HG03457 (cell line): ENCODE data around the gene CYP4B1.
"Not testable (repeated sequence)": the region's sequence is repeated elsewhere in the genome, so short reads cannot be mapped to it uniquely, and the experiment has no call there.

ENCODE experiments used
- ATAC-seq: cut with Tn5 transposase; IDR thresholded peaks from one replicate; pipeline ENCODE4 v1.9.1; 2021; ENCODE audit warnings: moderate number of reproducible peaks; ENCODE audit not compliant: unreplicated experiment

The CYP4B1 gene

GRCh38 chr1:46798810-46799209 is at the start of gene CYP4B1:
Gene CYP4B1 (plus strand): TSS chr1:46799046. CDS start chr1:46799082, 36 bp downstream.
- no peak for ATAC-seq

GRCh38 chr1:46749404-46749803 is 49.4 kb upstream of the CYP4B1 start:
- no peak for ATAC-seq

GRCh38 chr1:46749921-46750404 is 48.9 kb upstream of the CYP4B1 start:
- ATAC-seq = no peak

GRCh38 chr1:46753985-46754384 is 44.9 kb upstream of the CYP4B1 start:
- no peak for ATAC-seq

- ATAC-seq = not testable (repeated sequence)
Measured at GRCh38 chr1:46754707-46755106, 44.1 kb upstream of the CYP4B1 start.

GRCh38 chr1:46755121-46755520 is 43.7 kb upstream of the CYP4B1 start:
- no peak for ATAC-seq

GRCh38 chr1:46757247-46757955 is 41.4 kb upstream of the CYP4B1 start:
- no peak for ATAC-seq

GRCh38 chr1:46757956-46758528 is 40.8 kb upstream of the CYP4B1 start:
- ATAC-seq = no peak

GRCh38 chr1:46760558-46761166 is 38.2 kb upstream of the CYP4B1 start:
- ATAC-seq = no peak

- no peak for ATAC-seq
Measured at GRCh38 chr1:46761740-46762139, 37.1 kb upstream of the CYP4B1 start.

- ATAC-seq = no peak
Measured at GRCh38 chr1:46764402-46764801, 34.4 kb upstream of the CYP4B1 start.

GRCh38 chr1:46767649-46768282 is 31.1 kb upstream of the CYP4B1 start:
- no peak for ATAC-seq

- no peak for ATAC-seq
Measured at GRCh38 chr1:46768445-46768844, 30.4 kb upstream of the CYP4B1 start.

- no peak for ATAC-seq
Measured at GRCh38 chr1:46769028-46769740, 29.7 kb upstream of the CYP4B1 start.

- ATAC-seq = no peak
Measured at GRCh38 chr1:46770541-46770940, 28.3 kb upstream of the CYP4B1 start.

GRCh38 chr1:46772571-46772970 is 26.3 kb upstream of the CYP4B1 start:
- no peak for ATAC-seq

GRCh38 chr1:46774297-46774696 is 24.5 kb upstream of the CYP4B1 start:
- ATAC-seq = no peak

- not testable (repeated sequence) for ATAC-seq
Measured at GRCh38 chr1:46778456-46778855, 20.4 kb upstream of the CYP4B1 start.

GRCh38 chr1:46784666-46785065 is 14.2 kb upstream of the CYP4B1 start:
- ATAC-seq = no peak

GRCh38 chr1:46788634-46789033 is 10.2 kb upstream of the CYP4B1 start:
- not testable (repeated sequence) for ATAC-seq
